HepG2 (cell line): ENCODE measurements around the gene LRRTM2. TPM values are rescaled to one million over a fixed set of nuclear protein-coding genes. Genes with fewer than 3 reads are reported as not detected.

ENCODE experiments used
- ATAC-seq: fragments of 200-7000 bp; cut with Tn5 transposase; 3 replicates; pipeline ENCODE4 v1.9.1; 2020; ENCODE audit warnings: mild to moderate bottlenecking, moderate library complexity
- BruUV-seq: library from RNA; stranded (reverse); fragments of 400-500 nt; replicated peaks from 2 replicates; lab custom pipeline; 2021; lab: Mats Ljungman, UMichigan
- CTCF ChIA-PET: fragments of 300-600 bp; formaldehyde crosslinking; extraction: SDS; loops from one replicate; lab custom pipeline; 2021; ENCODE audit warnings: low total read pairs, inconsistent platforms, low intra/inter-chr PET ratio; lab: Yijun Ruan, JAX
- POLR2A ChIA-PET: fragments of 350-600 bp; sonication (Branson Sonifier 250); formaldehyde crosslinking; loops from one replicate; lab custom pipeline; 2020; ENCODE audit warnings: antibody characterized with exemption, inconsistent platforms; lab: Yijun Ruan, JAX
- DNase-seq: peaks from one replicate; pipeline ENCODE4 v3.0.0-alpha.2; 2015; ENCODE audit warnings: low spot score
- FAIRE-seq: peaks from 3 replicates; lab custom pipeline; 2011; peaks lifted over from hg19 to GRCh38; lab: Jason Lieb, UNC
- H2AFZ ChIP-seq: one replicate; pipeline ENCODE4 v1.6.1; 2011; ENCODE audit warnings: low read length, inconsistent platforms
- H3K27ac ChIP-seq: fragments of 300-600 bp; 3 replicates; pipeline ENCODE4 v1.8.0; 2011; ENCODE audit warnings: mixed run types, mild to moderate bottlenecking, mixed read lengths, low read length, inconsistent platforms; ENCODE audit not compliant: insufficient read depth; ENCODE audit errors: extremely low read length
- H3K27me3 ChIP-seq, 2 experiments: fragments of 200-600 bp in 1 of 2; 2 replicates in 1 of 2; 3 replicates in 1 of 2; pipeline versions ENCODE4 v1.6.0 to v1.8.0; 2011; ENCODE audit warnings: low read length in 2 of 2, mild to moderate bottlenecking in 2 of 2, moderate library complexity in 2 of 2, inconsistent platforms in 1 of 2; ENCODE audit not compliant: insufficient read depth in 2 of 2, control insufficient read depth in 1 of 2
- H3K36me3 ChIP-seq, 2 experiments: fragments of 200-600 bp in 1 of 2; replicated peaks in 1 of 2; 2 replicates in 1 of 2; 3 replicates in 1 of 2; pipeline versions ENCODE4 v1.5.1 to v1.8.0; 2011; ENCODE audit warnings: low read length in 2 of 2, inconsistent platforms in 1 of 2; ENCODE audit not compliant: insufficient read depth in 2 of 2, control insufficient read depth in 1 of 2
- H3K4me1 ChIP-seq: 2 replicates; pipeline ENCODE4 v1.5.1; 2012; ENCODE audit warnings: low read length, inconsistent platforms; ENCODE audit not compliant: insufficient read depth
- H3K4me2 ChIP-seq: 2 replicates; pipeline ENCODE4 v1.6.0; 2011; ENCODE audit warnings: low read depth, low read length, inconsistent platforms
- H3K4me3 ChIP-seq, 3 experiments: fragments of 200-600 bp in 1 of 3; sonication (generic), shearing (Covaris generic) in 1 of 3; replicated peaks in 1 of 3; 2 replicates each; pipeline ENCODE4 v1.5.1; 2011 to 2016; ENCODE audit warnings: low read length in 3 of 3, inconsistent platforms in 2 of 3, low read depth in 2 of 3, mild to moderate bottlenecking in 2 of 3, control low read depth in 1 of 3, mixed read lengths in 1 of 3; ENCODE audit not compliant: insufficient read depth in 1 of 3
- H3K79me2 ChIP-seq: one replicate; pipeline ENCODE4 v1.6.1; 2011; ENCODE audit warnings: low read length, inconsistent platforms; ENCODE audit not compliant: insufficient read depth
- H3K9ac ChIP-seq: 2 replicates; pipeline ENCODE4 v1.6.0; 2011; ENCODE audit warnings: mild to moderate bottlenecking, low read depth, low read length, inconsistent platforms; ENCODE audit not compliant: insufficient read depth
- H3K9me3 ChIP-seq: 2 replicates; pipeline ENCODE4 v1.5.1; 2012; ENCODE audit warnings: mild to moderate bottlenecking, low read length
- H4K20me1 ChIP-seq: 2 replicates; pipeline ENCODE4 v1.6.0; 2011; ENCODE audit warnings: inconsistent platforms, mild to moderate bottlenecking, low read length, moderate library complexity; ENCODE audit not compliant: insufficient read depth
- CREBL2 ChIP-seq: sonication (generic); formaldehyde crosslinking; IDR thresholded peaks from 2 replicates; pipeline ENCODE4 v1.8.1; 2023; ENCODE audit warnings: missing genetic modification reagents, mild to moderate bottlenecking, borderline replicate concordance
- CSRNP2 ChIP-seq: sonication (generic); formaldehyde crosslinking; conservative IDR thresholded peaks from 2 replicates; pipeline ENCODE4 v1.8.0; 2022; ENCODE audit warnings: low read depth, missing genetic modification reagents
- FLYWCH1 ChIP-seq: sonication (generic); formaldehyde crosslinking; IDR thresholded peaks from 2 replicates; pipeline ENCODE4 v1.8.1; 2023; ENCODE audit warnings: mild to moderate bottlenecking, missing genetic modification reagents
- FOXK1 ChIP-seq: sonication (generic); formaldehyde crosslinking; IDR thresholded peaks from 2 replicates; pipeline ENCODE4 v1.4.0; 2020; ENCODE audit warnings: low read depth, missing genetic modification reagents, borderline replicate concordance
- HMGA1 ChIP-seq: sonication (generic); formaldehyde crosslinking; conservative IDR thresholded peaks from 2 replicates; pipeline ENCODE4 v1.4.0; 2020; ENCODE audit warnings: missing genetic modification reagents
- MATR3 ChIP-seq: sonication (generic); formaldehyde crosslinking; IDR thresholded peaks from 2 replicates; pipeline ENCODE4 v1.4.0; 2020; ENCODE audit warnings: missing genetic modification reagents
- MBD4 ChIP-seq: IDR thresholded peaks from 2 replicates; pipeline ENCODE4 v1.6.1; 2012; ENCODE audit warnings: low read length, inconsistent platforms, borderline replicate concordance
- PREB ChIP-seq: sonication (generic); formaldehyde crosslinking; IDR thresholded peaks from 2 replicates; pipeline ENCODE4 v1.4.0; 2020; ENCODE audit warnings: missing genetic modification reagents
- PTBP1 ChIP-seq: fragments of 200-400 bp; formaldehyde crosslinking; IDR thresholded peaks from 2 replicates; pipeline ENCODE4 v1.6.1; 2018; ENCODE audit warnings: low read length, low read depth; ENCODE audit not compliant: poor library complexity, severe bottlenecking
- RBFOX2 ChIP-seq: fragments of 200-400 bp; formaldehyde crosslinking; IDR thresholded peaks from 2 replicates; pipeline ENCODE4 v1.6.1; 2017; ENCODE audit warnings: low read depth, mild to moderate bottlenecking, low read length
- RFX3 ChIP-seq: IDR thresholded peaks from 2 replicates; pipeline ENCODE4 v1.6.1; 2016; ENCODE audit warnings: missing biosample characterization, missing genetic modification reagents
- RFX5 ChIP-seq: IDR thresholded peaks from 2 replicates; pipeline ENCODE4 v1.6.1; 2011; ENCODE audit warnings: low read depth, low read length, improper control_type of control experiment
- ZFYVE20 ChIP-seq: sonication (generic); formaldehyde crosslinking; IDR thresholded peaks from 2 replicates; pipeline ENCODE4 v1.8.0; 2023; ENCODE audit warnings: low read depth, mild to moderate bottlenecking, moderate library complexity, missing genetic modification reagents, borderline replicate concordance
- ZNF138 ChIP-seq: sonication (generic); formaldehyde crosslinking; IDR thresholded peaks from 2 replicates; pipeline ENCODE4 v1.5.0; 2020; ENCODE audit warnings: mild to moderate bottlenecking, low read depth, missing genetic modification reagents
- ZNF382 ChIP-seq: sonication (generic); formaldehyde crosslinking; IDR thresholded peaks from 2 replicates; pipeline ENCODE4 v1.5.0; 2020; ENCODE audit warnings: missing genetic modification reagents, mild to moderate bottlenecking, borderline replicate concordance
- ZNF510 ChIP-seq: sonication (generic); formaldehyde crosslinking; IDR thresholded peaks from 2 replicates; pipeline ENCODE4 v1.4.0; 2020; ENCODE audit warnings: low read depth, mild to moderate bottlenecking, missing genetic modification reagents
- ZNF841 ChIP-seq: sonication (generic); formaldehyde crosslinking; IDR thresholded peaks from 2 replicates; pipeline ENCODE4 v1.8.1; 2023; ENCODE audit warnings: missing genetic modification reagents, borderline replicate concordance
- WGBS: methylation state at CpG from one replicate; pipeline ENCODE4 v1.1.6; 2017; ENCODE audit warnings: low lambda C conversion rate; 5-methylcytosine and 5-hydroxymethylcytosine counted together
- in situ Hi-C: cut with HindIII; loops from 2 replicates; pipeline ENCODE4 v1.10.0; 2017; ENCODE audit warnings: low pct_unique_long_range_greater_than_20kb; ENCODE audit not compliant: extremely low pct_ligation_motif_present
- intact Hi-C: fragments of 100-400 bp; cut with micrococcal nuclease; formaldehyde crosslinking; loops from one replicate; pipeline ENCODE4 v1.10.0; 2022; ENCODE audit not compliant: unreplicated experiment
- polyA plus RNA-seq, 8 experiments: library from polyadenylated mRNA; depleted of rRNA in 3 of 8; stranded (reverse) in 7 of 8; unstranded in 1 of 8; fragments of >200 nt; fragmentation: Illumina TruSeq in 4 of 8; extraction: Trizol in 4 of 8; gene quantifications; 2 replicates each; pipeline versions ENCODE4 v1.2.1 to v1.2.3, GENCODE V29; 2011 to 2016; ENCODE audit warnings: low read depth in 4 of 8, missing spikeins in 1 of 8, mixed read lengths in 1 of 8; ENCODE audit not compliant: insufficient read depth in 1 of 8
- total RNA-seq, 5 experiments: library from RNA; depleted of rRNA; stranded (reverse); fragments of >200 nt; fragmentation: Illumina TruSeq; extraction: Trizol; gene quantifications; 2 replicates each; pipeline ENCODE4 v1.2.3, GENCODE V29; 2016; ENCODE audit warnings: low read depth in 1 of 5

Gene LRRTM2
- total and polyA plus RNA-seq, 2 of the 13 experiments (the other 11 are each of a cell fraction or from before 2014, with no cell fraction given), result not detected

- ChIA-PET CTCF (no interaction called here), POLR2A (no interaction called here)
- no TSS peak for BruUV-seq
- TF ChIP-seq PREB (CRISPR knock-in tag) (no peak), ZFYVE20 (CRISPR knock-in tag) (no peak), RFX3 (no peak), PTBP1 (no peak), FOXK1 (CRISPR knock-in tag) (no peak), FLYWCH1 (CRISPR knock-in tag) (no peak), MBD4 (no peak)
- in situ Hi-C loops (no loop called here), intact Hi-C loops (no loop called here)
- Histone ChIP-seq H3K9ac (no peak overlapping the region), H3K27me3 (no peaks in the 10 kb centered on the region), H4K20me1 (peaks cover 60% of the 10 kb centered on the region), H3K27ac (no peak overlapping the region), H3K79me2 (peaks cover 11% of the 10 kb centered on the region), H2AFZ (no peak overlapping the region), H3K4me2 (no peak overlapping the region), H3K4me1 (peaks cover 39% of the 10 kb centered on the region), H3K36me3 (0 out of 5 replicates have a peak, but pooled peaks cover 1 to 9% of the 10 kb centered on the region in 2 experiments), H3K9me3 (no peaks in the 10 kb centered on the region), H3K4me3 (no peak overlapping the region)
- WGBS, result 96% methylated on average over 6 of the region's 6 CpGs
- no peak for DNase-seq
- ATAC-seq, result no peak
- no peak for FAIRE-seq
These were observed 2.2 kb downstream of the LRRTM2 start for GRCh38 chr5:138872841-138873465.

GRCh38 chr5:138870611-138871010, 4.5 kb downstream of the LRRTM2 start:
- no peak overlapping the region for H3K4me3 ChIP-seq
- H3K79me2 ChIP-seq, result peaks cover 16% of the 10 kb centered on the region
- peaks cover 40% of the 10 kb centered on the region for H3K4me1 ChIP-seq
- FAIRE-seq, result no peak
- no peak overlapping the region for H3K27ac ChIP-seq
- intact Hi-C loops (no loop called here), in situ Hi-C loops (no loop called here)
- H3K9me3 ChIP-seq, result no peaks in the 10 kb centered on the region
- H3K9ac ChIP-seq, result no peak overlapping the region
- ATAC-seq, result no peak
- CTCF ChIA-PET, result no interaction called here
- no TSS peak for BruUV-seq
- 0 out of 5 replicates have a peak, but pooled peaks cover under 1 to 9% of the 10 kb centered on the region in 2 experiments for H3K36me3 ChIP-seq
- H3K27me3 ChIP-seq, result no peaks in the 10 kb centered on the region
- no peak overlapping the region for H2AFZ ChIP-seq
- POLR2A ChIA-PET, result no interaction called here
- peaks cover 73% of the 10 kb centered on the region for H4K20me1 ChIP-seq
- 82% methylated on average over 3 of the region's 3 CpGs for WGBS
- no peak for DNase-seq
- no peak overlapping the region for H3K4me2 ChIP-seq
- TF ChIP-seq MATR3 (CRISPR knock-in tag), result no peak
- TF ChIP-seq CSRNP2 (CRISPR knock-in tag), result no peak
- no peak for TF ChIP-seq RBFOX2
- no peak for TF ChIP-seq ZNF510
- TF ChIP-seq HMGA1 (CRISPR knock-in tag), result no peak
- no peak for TF ChIP-seq ZNF138 (CRISPR knock-in tag)
- TF ChIP-seq CREBL2 (CRISPR knock-in tag), result no peak
- TF ChIP-seq ZNF382 (CRISPR knock-in tag), result no peak
- no peak for TF ChIP-seq ZNF841 (CRISPR knock-in tag)
- no peak for TF ChIP-seq RFX5
